Natural killer cell (primary cell): ENCODE measurements around the gene MPZL3. TPM values are rescaled to one million over a fixed set of nuclear protein-coding genes. Genes with fewer than 3 reads are reported as not detected.

Experiments
- ATAC-seq, 3 donors: fragments of 150-1000 bp in 2 of 3; fragments of 200-7000 bp in 1 of 3; cut with Tn5 transposase; 1 replicate in 1 of 3; 2 replicates in 2 of 3; pipeline ENCODE4 v1.10.0; 2021; ENCODE audit warnings: mild to moderate bottlenecking in 2 of 3, moderate library complexity in 2 of 3
- DNase-seq, 2 donors: peaks; one replicate each; pipeline versions ENCODE4 v3.0.0 to v3.0.0-alpha.2; 2013 to 2021; ENCODE audit warnings: mixed read lengths in 1 of 2
- H3K27ac ChIP-seq: one replicate; pipeline ENCODE4 v1.5.1; 2013; ENCODE audit warnings: mild to moderate bottlenecking, low read length
- H3K27me3 ChIP-seq: one replicate; pipeline ENCODE4 v1.6.1; 2013; ENCODE audit warnings: low read length; ENCODE audit not compliant: control insufficient read depth, insufficient read depth
- H3K36me3 ChIP-seq: one replicate; pipeline ENCODE4 v1.6.1; 2013; ENCODE audit warnings: low read length; ENCODE audit not compliant: control insufficient read depth, insufficient read depth
- H3K4me1 ChIP-seq: one replicate; pipeline ENCODE4 v1.6.1; 2013; ENCODE audit warnings: low read length; ENCODE audit not compliant: control insufficient read depth, insufficient read depth
- H3K4me3 ChIP-seq: one replicate; pipeline ENCODE4 v1.5.1; 2013; ENCODE audit warnings: low read length
- H3K9me3 ChIP-seq: one replicate; pipeline ENCODE4 v1.6.1; 2013; ENCODE audit warnings: low read length; ENCODE audit not compliant: control insufficient read depth, insufficient read depth
- H3K27ac Mint-ChIP-seq, 2 donors: one replicate each; pipeline ENCODE4 v1.8.0; 2022; ENCODE audit warnings: mild to moderate bottlenecking in 2 of 2, mixed read lengths in 2 of 2, moderate library complexity in 1 of 2
- H3K27me3 Mint-ChIP-seq, 2 donors: one replicate each; pipeline ENCODE4 v1.8.0; 2022; ENCODE audit warnings: low read depth in 2 of 2, mixed read lengths in 2 of 2
- H3K36me3 Mint-ChIP-seq: one replicate; pipeline ENCODE4 v1.8.0; 2022; ENCODE audit warnings: mixed read lengths
- H3K4me1 Mint-ChIP-seq, 2 donors: one replicate each; pipeline ENCODE4 v1.8.0; 2022; ENCODE audit warnings: mixed read lengths in 2 of 2
- H3K4me3 Mint-ChIP-seq: one replicate; pipeline ENCODE4 v1.8.0; 2022; ENCODE audit warnings: mild to moderate bottlenecking, moderate library complexity, mixed read lengths
- H3K9me3 Mint-ChIP-seq, 2 donors: one replicate each; pipeline ENCODE4 v1.8.0; 2022; ENCODE audit warnings: mixed read lengths in 2 of 2
- CTCF ChIP-seq: fragments of 200-600 bp; IDR thresholded peaks from one replicate; pipeline ENCODE4 v1.8.0; 2022; ENCODE audit warnings: antibody characterized with exemption
- WGBS: methylation state at CpG from one replicate; pipeline ENCODE4 v1.1.7; 2013; ENCODE audit warnings: missing lambda C conversion rate; ENCODE audit not compliant: insufficient coverage; 5-methylcytosine and 5-hydroxymethylcytosine counted together
- intact Hi-C: fragments of 100-400 bp; cut with micrococcal nuclease; formaldehyde crosslinking; loops from one replicate; pipeline ENCODE4 v1.14.2; 2022
- total RNA-seq, 4 donors: library from RNA; stranded (reverse); fragments of 120-200 nt in 1 of 4; gene quantifications; one replicate each; pipeline versions ENCODE4 v1.2.3 to v1.2.4, GENCODE V29; 2013 to 2022

MPZL3 gene
- 1 to 10 TPM; 6.3 to 7.5 (median 6.7) TPM for total RNA-seq
- total RNA-seq (2013): 18.6 TPM

- Mint-ChIP-seq H3K4me3 (peak within 1 kb of the TSS; percentile 98), H3K4me1 (peaks cover 17 to 22% of the 10 kb centered on the region in 2 donors), H3K27me3 (no peaks in the 10 kb centered on the region), H3K27ac (peak within 1 kb of the TSS; percentile 98), H3K9me3 (no peaks in the 10 kb centered on the region), H3K36me3 (no peaks in the 10 kb centered on the region)
- TF ChIP-seq CTCF: no peak
- peak; percentile 75 to 83 (median 82) for ATAC-seq
- DNase-seq: peak; percentile 76 to 97
- peaks cover 8% of the 10 kb centered on the region for H3K4me1 ChIP-seq
- H3K27ac ChIP-seq: peak within 1 kb of the TSS; percentile 95
- H3K36me3 ChIP-seq: no peaks in the 10 kb centered on the region
- peak within 1 kb of the TSS; percentile 82 for H3K4me3 ChIP-seq
- H3K27me3 ChIP-seq: no peaks in the 10 kb centered on the region
- intact Hi-C loops: loop anchor here (1.0 to 5.0 kb wide), 3 partner anchors 11 to 105 kb away; partner anchors contain the start of gene UBE4A
- under 1% methylated on average over 30 of the region's 33 CpGs for WGBS
- no peaks in the 10 kb centered on the region for H3K9me3 ChIP-seq
Observed at GRCh38 chr11:118251858-118252652, at the start of gene MPZL3. TSS of gene MPZL3 (minus strand) at chr11:118252365. CDS start at chr11:118252294, 71 bp downstream.

- ATAC-seq: no peak
- H3K27ac Mint-ChIP-seq: no peak overlapping the region
- Histone ChIP-seq H3K4me3 (no peak overlapping the region), H3K4me1 (peaks cover 30% of the 10 kb centered on the region), H3K9me3 (no peaks in the 10 kb centered on the region), H3K36me3 (peaks cover under 1% of the 10 kb centered on the region), H3K27ac (no peak overlapping the region), H3K27me3 (no peaks in the 10 kb centered on the region)
- peaks cover 30 to 55% of the 10 kb centered on the region in 2 donors for H3K4me1 Mint-ChIP-seq
- no peaks in the 10 kb centered on the region for H3K9me3 Mint-ChIP-seq
- intact Hi-C loops: no loop called here
- H3K4me3 Mint-ChIP-seq: no peak overlapping the region
- no peaks in the 10 kb centered on the region for H3K27me3 Mint-ChIP-seq
- WGBS: 85% methylated on average over 8 of the region's 8 CpGs
- no peaks in the 10 kb centered on the region for H3K36me3 Mint-ChIP-seq
- no peak for TF ChIP-seq CTCF
- DNase-seq: no peak
Observed at GRCh38 chr11:118301600-118302195, 49.5 kb upstream of the MPZL3 start.

- peak overlapping the region in 1 of 2 donors; percentile 75 for H3K27ac Mint-ChIP-seq
- intact Hi-C loops: loop anchor here (1.0 to 5.0 kb wide), 2 partner anchors 57 to 191 kb away; no protein-coding TSS in a partner anchor
- WGBS: 79% methylated on average over 2 of the region's 3 CpGs
- DNase-seq: peak in 1 of 2 donors; percentile 78
- Histone ChIP-seq H3K4me3 (no peak overlapping the region), H3K4me1 (peaks cover 7% of the 10 kb centered on the region), H3K9me3 (no peaks in the 10 kb centered on the region), H3K27me3 (no peaks in the 10 kb centered on the region), H3K27ac (no peak overlapping the region), H3K36me3 (no peaks in the 10 kb centered on the region)
- ATAC-seq: peak in 2 of 3 donors; percentile 66 to 81
- peak; percentile 67 for TF ChIP-seq CTCF
- H3K27me3 Mint-ChIP-seq: peaks cover 4 to 6% of the 10 kb centered on the region in 2 donors
- no peak overlapping the region for H3K4me3 Mint-ChIP-seq
- peaks cover 14 to 27% of the 10 kb centered on the region in 2 donors for H3K4me1 Mint-ChIP-seq
- no peaks in the 10 kb centered on the region for H3K36me3 Mint-ChIP-seq
- no peaks in the 10 kb centered on the region for H3K9me3 Mint-ChIP-seq
Observed at GRCh38 chr11:118295815-118296454, 43.8 kb upstream of the MPZL3 start.
